Lower leg skin (tissue), 4 donors: ENCODE measurements around the gene KRT74. TPM values are rescaled to one million over a fixed set of nuclear protein-coding genes. Genes with fewer than 3 reads are reported as not detected.
"Not testable (repeated sequence)": the region's sequence is repeated elsewhere in the genome, so short reads cannot be mapped to it uniquely, and the experiment has no call there.

Source experiments
- DNase-seq, 2 donors: peaks; one replicate each; pipeline ENCODE4 v3.0.0-alpha.2; 2019; ENCODE audit warnings: low spot score in 2 of 2
- H3K4me3 ChIP-seq: fragments of 200-600 bp; sonication (generic); 2 replicates; pipeline ENCODE4 v1.5.1; 2017; ENCODE audit warnings: mild to moderate bottlenecking, low read depth; ENCODE audit not compliant: poor library complexity, severe bottlenecking
- POLR2A ChIP-seq, 2 donors: fragments of 450-650 bp; IDR thresholded peaks; one replicate each; pipeline ENCODE4 v1.6.1; 2016 to 2017; ENCODE audit warnings: antibody characterized with exemption in 2 of 2, mild to moderate bottlenecking in 1 of 2, moderate library complexity in 1 of 2
- WGBS, 2 donors: methylation state at CpG; one replicate each; pipeline ENCODE4 v1.1.5; 2018; 5-methylcytosine and 5-hydroxymethylcytosine counted together
- intact Hi-C: fragments of 100-400 bp; cut with DNase I; formaldehyde crosslinking; loops from one replicate; pipeline ENCODE4 v1.15.0; 2023; ENCODE audit warnings: low total_unique reads
- total RNA-seq, 4 donors: library from RNA; depleted of rRNA; stranded (reverse); fragments of >200 nt; gene quantifications; one replicate each; pipeline ENCODE4 v1.1.0, GENCODE V29; 2016
- TF ChIP-seq, protein P1 (sequence below), 3 donors: fragments of 450-650 bp; IDR thresholded peaks; one replicate each; pipeline ENCODE4 v1.5.1; 2016; ENCODE audit warnings: antibody characterized with exemption in 3 of 3, mild to moderate bottlenecking in 3 of 3, moderate library complexity in 2 of 3

KRT74 gene
- total RNA-seq, 4 donors from 2014 or later, result 0.30 to 14.6 (median 0.82) TPM

DNA sequence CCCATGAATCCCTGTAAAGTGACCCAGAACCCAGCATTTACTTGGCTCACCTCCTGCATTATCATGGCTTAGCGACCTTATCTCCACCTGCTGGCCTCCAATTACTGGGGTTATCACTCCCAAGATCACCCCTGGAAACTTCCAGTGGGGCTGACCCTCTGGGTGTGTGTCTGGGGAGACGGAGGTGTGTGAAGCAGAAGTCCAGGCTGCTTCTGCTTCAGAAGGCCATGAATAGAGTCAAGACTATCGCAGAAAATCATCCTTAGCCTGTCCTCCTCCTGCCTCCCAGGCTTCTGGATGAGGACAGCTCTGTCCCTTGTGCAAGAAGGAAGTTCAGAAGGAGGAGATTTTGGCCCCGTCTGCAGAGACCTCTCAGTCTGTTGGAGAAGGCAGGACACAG is 28.0 kb upstream of the KRT74 start:
- WGBS, 2 donors, result 76 to 80% methylated on average over 4 of the region's 4 CpGs
- no peak for TF ChIP-seq POLR2A (IDR thresholded peaks at IDR 0.05)
- TF ChIP-seq, protein P1, sequence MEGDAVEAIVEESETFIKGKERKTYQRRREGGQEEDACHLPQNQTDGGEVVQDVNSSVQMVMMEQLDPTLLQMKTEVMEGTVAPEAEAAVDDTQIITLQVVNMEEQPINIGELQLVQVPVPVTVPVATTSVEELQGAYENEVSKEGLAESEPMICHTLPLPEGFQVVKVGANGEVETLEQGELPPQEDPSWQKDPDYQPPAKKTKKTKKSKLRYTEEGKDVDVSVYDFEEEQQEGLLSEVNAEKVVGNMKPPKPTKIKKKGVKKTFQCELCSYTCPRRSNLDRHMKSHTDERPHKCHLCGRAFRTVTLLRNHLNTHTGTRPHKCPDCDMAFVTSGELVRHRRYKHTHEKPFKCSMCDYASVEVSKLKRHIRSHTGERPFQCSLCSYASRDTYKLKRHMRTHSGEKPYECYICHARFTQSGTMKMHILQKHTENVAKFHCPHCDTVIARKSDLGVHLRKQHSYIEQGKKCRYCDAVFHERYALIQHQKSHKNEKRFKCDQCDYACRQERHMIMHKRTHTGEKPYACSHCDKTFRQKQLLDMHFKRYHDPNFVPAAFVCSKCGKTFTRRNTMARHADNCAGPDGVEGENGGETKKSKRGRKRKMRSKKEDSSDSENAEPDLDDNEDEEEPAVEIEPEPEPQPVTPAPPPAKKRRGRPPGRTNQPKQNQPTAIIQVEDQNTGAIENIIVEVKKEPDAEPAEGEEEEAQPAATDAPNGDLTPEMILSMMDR (IDR thresholded peaks at IDR 0.05), result no peak
- no peak for DNase-seq

DNA sequence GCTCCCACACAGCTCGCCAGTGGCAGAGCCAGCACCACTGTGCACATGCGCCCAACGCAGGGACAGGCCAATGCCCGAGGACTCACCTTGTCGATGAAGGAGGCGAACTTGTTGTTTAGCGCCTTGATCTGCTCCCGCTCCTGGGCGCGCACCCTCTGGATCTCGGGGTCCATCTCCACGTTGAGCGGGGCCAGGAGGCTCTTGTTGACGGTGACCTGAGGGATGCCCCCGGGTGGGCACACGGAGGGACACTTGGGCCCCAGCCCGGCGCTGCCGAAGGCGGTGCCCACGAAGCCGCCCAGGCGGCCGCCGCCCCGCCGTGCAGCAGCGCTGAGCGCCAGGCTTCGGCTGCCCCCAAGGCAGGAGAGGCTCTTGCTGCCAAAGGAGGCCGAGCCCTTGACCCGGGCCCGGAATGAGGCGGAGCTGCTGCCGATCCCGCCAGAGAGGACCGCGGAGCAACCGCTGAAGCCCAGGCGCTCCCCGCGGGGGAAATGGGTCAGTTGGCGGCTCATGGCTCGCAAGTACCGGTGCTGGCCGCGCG is 27.4 kb upstream of the KRT74 start, which contains the start of gene KRT72:
TSS of gene KRT72 (minus strand) at position 523 of the 541 bp plus-strand sequence. CDS start at position 512, 11 bp downstream.
- DNase-seq, result peak in 1 of 2 donors; percentile 82
- no peak within 1 kb of the TSS for H3K4me3 ChIP-seq
- TF ChIP-seq, protein P1 (IDR thresholded peaks at IDR 0.05), result no peak
- no peak for TF ChIP-seq POLR2A (IDR thresholded peaks at IDR 0.05)
- intact Hi-C loops, result no loop called here
- 40 to 79% methylated on average over 14 to 28 of the region's 48 CpGs for WGBS, 2 donors

More for the DNA sequence above, 28.0 kb upstream of the KRT74 start:
- intact Hi-C loops, result no loop called here
- no peak overlapping the region for H3K4me3 ChIP-seq

DNA sequence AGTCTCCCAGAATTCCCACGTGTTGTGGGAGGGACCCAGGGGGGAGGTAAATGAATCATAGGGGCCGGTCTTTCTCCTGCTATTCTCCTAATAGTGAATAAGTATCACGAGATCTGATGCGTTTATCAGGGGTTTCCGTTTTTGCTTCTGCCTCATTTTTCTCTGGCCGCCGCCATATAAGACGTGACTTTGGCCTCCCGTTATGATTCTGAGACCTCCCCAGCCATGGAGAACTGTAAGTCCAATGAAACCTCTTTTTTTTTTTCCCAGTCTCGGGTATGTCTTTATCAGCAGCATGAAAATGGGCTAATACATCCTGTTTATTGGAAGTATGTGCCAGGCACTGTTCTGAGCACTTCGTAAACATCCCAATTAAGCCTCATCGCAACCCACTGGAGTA is 26.8 kb upstream of the KRT74 start:
- no peak for DNase-seq
- TF ChIP-seq, protein P1 (IDR thresholded peaks at IDR 0.05), result no peak
- TF ChIP-seq POLR2A (IDR thresholded peaks at IDR 0.05), result no peak
- WGBS, 2 donors, result 89 to 93% methylated on average over 12 of the region's 12 CpGs
- intact Hi-C loops, result no loop called here
- H3K4me3 ChIP-seq, result no peak overlapping the region

DNA sequence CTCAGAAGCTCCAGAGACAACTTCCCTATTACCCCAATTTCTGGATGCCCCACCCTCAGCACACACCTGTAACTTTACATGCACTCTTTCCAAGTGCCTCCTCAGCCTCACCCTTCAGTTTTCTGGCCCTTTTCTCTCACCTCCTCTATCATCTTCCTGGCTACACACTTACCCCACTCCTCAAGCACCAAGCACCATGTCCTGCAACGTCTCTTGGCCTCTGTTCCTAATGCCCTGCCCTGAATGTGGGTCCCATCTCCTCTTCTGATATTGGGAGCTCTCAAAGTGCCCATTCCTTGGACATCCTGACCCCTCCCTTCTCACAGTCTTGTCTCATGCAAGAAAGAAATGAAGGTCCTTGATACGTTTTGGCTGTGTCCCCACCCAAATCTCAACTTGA is 26.4 kb upstream of the KRT74 start:
- DNase-seq, result peak in 1 of 2 donors; percentile 42
- intact Hi-C loops, result no loop called here
- TF ChIP-seq POLR2A (IDR thresholded peaks at IDR 0.05), result no peak
- TF ChIP-seq, protein P1 (IDR thresholded peaks at IDR 0.05), result no peak
- H3K4me3 ChIP-seq, result no peak overlapping the region
- WGBS, 2 donors, result 60 to 82% methylated on average over 2 of the region's 2 CpGs

DNA sequence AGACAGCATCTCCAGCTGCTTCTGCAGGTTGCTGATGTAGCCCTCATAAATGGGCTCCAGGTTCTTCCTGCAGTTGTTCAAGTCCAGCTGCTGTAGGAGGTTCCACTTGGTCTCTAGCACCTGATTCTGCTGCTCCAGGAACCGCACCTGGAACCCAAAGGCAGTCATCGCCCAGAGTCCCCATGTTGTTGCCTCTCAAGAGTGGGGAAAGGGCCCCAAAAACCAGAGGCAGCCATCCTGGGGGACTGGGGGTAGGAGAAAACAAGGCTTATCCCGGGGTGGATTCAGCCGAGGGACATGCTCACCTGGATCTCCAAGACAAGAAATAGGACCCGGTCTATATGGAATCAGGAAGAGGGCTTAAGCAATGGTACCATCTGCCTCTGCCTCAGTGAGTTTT is 25.3 kb upstream of the KRT74 start:
- intact Hi-C loops, result no loop called here
- 88 to 93% methylated on average over 5 of the region's 5 CpGs for WGBS, 2 donors
- H3K4me3 ChIP-seq, result no peak overlapping the region
- peak in 1 of 2 donors; percentile 60 for DNase-seq
- TF ChIP-seq, protein P1 (IDR thresholded peaks at IDR 0.05), result no peak
- TF ChIP-seq POLR2A (IDR thresholded peaks at IDR 0.05), result no peak

DNA sequence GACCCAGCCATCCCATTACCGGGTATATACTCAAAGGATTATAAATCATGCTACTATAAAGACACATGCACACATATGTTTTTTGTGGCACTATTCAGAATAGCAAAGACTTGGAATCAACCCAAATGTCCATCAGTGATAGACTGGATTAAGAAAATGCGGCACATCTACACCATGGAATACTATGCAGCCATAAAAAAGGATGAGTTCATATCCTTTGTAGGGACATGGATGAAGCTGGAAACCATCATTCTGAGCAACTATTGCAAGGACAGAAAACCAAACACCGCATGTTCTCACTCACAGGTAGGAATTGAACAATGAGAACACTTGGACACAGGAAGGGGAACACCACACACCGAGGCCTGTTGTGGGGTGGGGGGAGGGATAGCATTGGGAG is 20.6 kb upstream of the KRT74 start:
- DNase-seq, intact Hi-C loops, H3K4me3 ChIP-seq: not testable (repeated sequence)
- WGBS, 2 donors, result 80 to 98% methylated on average over 4 of the region's 4 CpGs
